HepG2 (cell line): Measurements from ENCODE around the gene PBOV1. TPM values are rescaled to one million over a fixed set of nuclear protein-coding genes. Genes with fewer than 3 reads are reported as not detected.
A peak's percentile ranks its signal among the peaks of the same experiment; 100 is the strongest.

Source experiments
- MAFF ChIP-seq: IDR thresholded peaks from 2 replicates; pipeline ENCODE4 v1.6.1; 2011; ENCODE audit warnings: low read depth, low read length, improper control_type of control experiment
- MIER2 ChIP-seq: IDR thresholded peaks from 2 replicates; pipeline ENCODE4 v1.6.1; 2016; ENCODE audit warnings: missing biosample characterization, missing genetic modification reagents
- MIER3 ChIP-seq: IDR thresholded peaks from 2 replicates; pipeline ENCODE4 v1.6.1; 2016; ENCODE audit warnings: missing compliant biosample characterization, borderline replicate concordance
- MXD1 ChIP-seq: sonication (generic); formaldehyde crosslinking; IDR thresholded peaks from 2 replicates; pipeline ENCODE4 v1.4.0; 2020; ENCODE audit warnings: mild to moderate bottlenecking, missing genetic modification reagents
- NR0B2 ChIP-seq: sonication (generic); formaldehyde crosslinking; IDR thresholded peaks from 2 replicates; pipeline ENCODE4 v1.4.0; 2020; ENCODE audit warnings: mild to moderate bottlenecking, missing genetic modification reagents
- SAFB2 ChIP-seq: sonication (generic); formaldehyde crosslinking; IDR thresholded peaks from 2 replicates; pipeline ENCODE4 v1.5.1; 2020; ENCODE audit warnings: missing genetic modification reagents, low read depth, mild to moderate bottlenecking, borderline replicate concordance
- SIX1 ChIP-seq: sonication (generic); formaldehyde crosslinking; IDR thresholded peaks from 2 replicates; pipeline ENCODE4 v1.4.0; 2020; ENCODE audit warnings: missing genetic modification reagents, borderline replicate concordance
- SOX5 ChIP-seq: IDR thresholded peaks from 2 replicates; pipeline ENCODE4 v1.6.1; 2016; ENCODE audit warnings: borderline replicate concordance
- TFE3 ChIP-seq: IDR thresholded peaks from 2 replicates; pipeline ENCODE4 v1.6.1; 2016
- THAP8 ChIP-seq: sonication (generic); formaldehyde crosslinking; IDR thresholded peaks from 2 replicates; pipeline ENCODE4 v1.5.1; 2020; ENCODE audit warnings: missing genetic modification reagents, mild to moderate bottlenecking, borderline replicate concordance
- THRA ChIP-seq: sonication (generic); formaldehyde crosslinking; IDR thresholded peaks from 2 replicates; pipeline ENCODE4 v1.4.0; 2020; ENCODE audit warnings: missing genetic modification reagents, borderline replicate concordance
- TRAFD1 ChIP-seq: sonication (generic); formaldehyde crosslinking; IDR thresholded peaks from 2 replicates; pipeline ENCODE4 v1.5.1; 2020; ENCODE audit warnings: missing genetic modification reagents, mild to moderate bottlenecking, borderline replicate concordance
- ZGPAT ChIP-seq: IDR thresholded peaks from 2 replicates; pipeline ENCODE4 v1.6.1; 2016; ENCODE audit warnings: mild to moderate bottlenecking
- ZNF431 ChIP-seq: sonication (generic); formaldehyde crosslinking; IDR thresholded peaks from 2 replicates; pipeline ENCODE4 v1.9.0; 2022; ENCODE audit warnings: missing genetic modification reagents, low read depth, mild to moderate bottlenecking, borderline replicate concordance
- ZNF616 ChIP-seq: sonication (generic); formaldehyde crosslinking; IDR thresholded peaks from 2 replicates; pipeline ENCODE4 v1.5.0; 2020; ENCODE audit warnings: low read depth, mild to moderate bottlenecking, missing genetic modification reagents
- ZNF841 ChIP-seq: sonication (generic); formaldehyde crosslinking; IDR thresholded peaks from 2 replicates; pipeline ENCODE4 v1.8.1; 2023; ENCODE audit warnings: missing genetic modification reagents, borderline replicate concordance
- ZSCAN5A ChIP-seq: sonication (generic); formaldehyde crosslinking; IDR thresholded peaks from 2 replicates; pipeline ENCODE4 v1.8.0; 2022; ENCODE audit warnings: mild to moderate bottlenecking, missing genetic modification reagents, borderline replicate concordance
- polyA plus RNA-seq, 8 experiments: library from polyadenylated mRNA; depleted of rRNA in 3 of 8; stranded (reverse) in 7 of 8; unstranded in 1 of 8; fragments of >200 nt; fragmentation: Illumina TruSeq in 4 of 8; extraction: Trizol in 4 of 8; gene quantifications; 2 replicates each; pipeline versions ENCODE4 v1.2.1 to v1.2.3, GENCODE V29; 2011 to 2016; ENCODE audit warnings: low read depth in 4 of 8, missing spikeins in 1 of 8, mixed read lengths in 1 of 8; ENCODE audit not compliant: insufficient read depth in 1 of 8
- total RNA-seq, 5 experiments: library from RNA; depleted of rRNA; stranded (reverse); fragments of >200 nt; fragmentation: Illumina TruSeq; extraction: Trizol; gene quantifications; 2 replicates each; pipeline ENCODE4 v1.2.3, GENCODE V29; 2016; ENCODE audit warnings: low read depth in 1 of 5

PBOV1 gene
- total and polyA plus RNA-seq, 2 of the 13 experiments (the other 11 are each of a cell fraction or from before 2014, with no cell fraction given), result not detected

GRCh38 chr6:138227316-138227781 is 9.1 kb upstream of the PBOV1 start (continued):
- TF ChIP-seq THAP8 (CRISPR knock-in tag), result no peak
- TF ChIP-seq TRAFD1, result no peak
- TF ChIP-seq MIER2 (CRISPR knock-in tag), result peak; percentile 41; the same call in 1 of the 2 replicates
- no peak for TF ChIP-seq NR0B2 (CRISPR knock-in tag)
- no peak for TF ChIP-seq ZSCAN5A (CRISPR knock-in tag)
- TF ChIP-seq ZNF431, result no peak
- TF ChIP-seq THRA, result peak; percentile 83; the same call in 1 of the 2 replicates
- 0 out of 2 replicates have a peak, but pooled peaks have one; percentile 27 for TF ChIP-seq TFE3
- no peak for TF ChIP-seq SAFB2 (CRISPR knock-in tag)
- TF ChIP-seq ZNF841 (CRISPR knock-in tag), result no peak
- no peak for TF ChIP-seq ZNF616 (CRISPR knock-in tag)
- no peak for TF ChIP-seq MXD1 (CRISPR knock-in tag)
- peak; percentile 42 for TF ChIP-seq SOX5
- 0 out of 2 replicates have a peak, but pooled peaks have one; percentile 2 for TF ChIP-seq MIER3 (CRISPR knock-in tag)
- peak; percentile 51 for TF ChIP-seq ZGPAT
- 0 out of 2 replicates have a peak, but pooled peaks have one; percentile 12 for TF ChIP-seq MAFF
- peak; percentile 93 for TF ChIP-seq SIX1 (CRISPR knock-in tag)
